Choroid plexus epithelial cell (primary cell): ENCODE results near the gene FTSJ3.

Source experiments
- DNase-seq: peaks from one replicate; pipeline ENCODE4 v3.0.0-alpha.2; 2010; ENCODE audit warnings: low read depth
- H3K4me3 ChIP-seq: 2 replicates; pipeline ENCODE4 v1.5.1; 2011; ENCODE audit warnings: low read depth, mild to moderate bottlenecking, control low read depth, low read length, moderate library complexity
- CTCF ChIP-seq: conservative IDR thresholded peaks from 2 replicates; pipeline ENCODE4 v1.5.1; 2011; ENCODE audit warnings: low read depth, mild to moderate bottlenecking, control low read depth, inconsistent platforms, low read length, moderate library complexity

Gene FTSJ3

DNA sequence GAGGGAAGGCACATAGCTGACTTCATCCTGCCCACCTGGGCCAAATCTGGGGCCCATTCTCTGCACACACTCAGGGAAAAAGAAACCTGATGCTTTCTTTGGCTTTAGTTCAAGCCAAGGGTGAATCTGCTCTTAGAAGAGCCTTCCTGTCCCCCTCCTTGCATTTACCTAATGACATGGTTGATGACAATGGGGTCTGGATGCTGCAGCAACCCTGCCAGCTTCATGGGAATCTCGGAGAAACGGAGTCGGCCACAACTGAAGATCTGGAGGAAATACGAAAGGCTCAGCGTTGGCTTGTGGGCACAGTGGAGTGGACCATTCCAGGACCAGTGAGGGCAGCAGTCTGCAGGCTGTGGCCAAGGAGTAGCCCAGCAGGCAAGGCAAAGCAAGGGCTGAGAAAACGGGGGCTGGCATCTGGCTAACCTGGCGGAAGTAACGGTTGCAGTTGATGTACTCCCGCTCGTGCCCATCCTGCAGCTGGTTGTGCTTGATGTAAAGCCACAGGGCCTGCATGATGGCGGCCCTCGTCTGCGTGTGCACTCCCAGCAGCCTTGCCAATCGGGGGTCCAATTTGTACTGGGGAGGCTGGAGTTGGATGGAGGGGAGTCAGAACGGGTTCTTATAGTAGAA, 6.4 kb upstream of the FTSJ3 start:
- no peak for DNase-seq
- H3K4me3 ChIP-seq = no peak overlapping the region
- TF ChIP-seq CTCF = no peak

- TF ChIP-seq CTCF = no peak
- DNase-seq = no peak
- H3K4me3 ChIP-seq = no peak overlapping the region
Observed at GRCh38 chr17:63833026-63833740, 5.7 kb upstream of the FTSJ3 start.

GRCh38 chr17:63832455-63832854, 5.0 kb upstream of the FTSJ3 start:
- no peak for DNase-seq
- no peak overlapping the region for H3K4me3 ChIP-seq
- TF ChIP-seq CTCF = peak; percentile 23

GRCh38 chr17:63832014-63832413, 4.6 kb upstream of the FTSJ3 start:
- no peak for TF ChIP-seq CTCF
- no peak for DNase-seq
- no peak overlapping the region for H3K4me3 ChIP-seq

DNA sequence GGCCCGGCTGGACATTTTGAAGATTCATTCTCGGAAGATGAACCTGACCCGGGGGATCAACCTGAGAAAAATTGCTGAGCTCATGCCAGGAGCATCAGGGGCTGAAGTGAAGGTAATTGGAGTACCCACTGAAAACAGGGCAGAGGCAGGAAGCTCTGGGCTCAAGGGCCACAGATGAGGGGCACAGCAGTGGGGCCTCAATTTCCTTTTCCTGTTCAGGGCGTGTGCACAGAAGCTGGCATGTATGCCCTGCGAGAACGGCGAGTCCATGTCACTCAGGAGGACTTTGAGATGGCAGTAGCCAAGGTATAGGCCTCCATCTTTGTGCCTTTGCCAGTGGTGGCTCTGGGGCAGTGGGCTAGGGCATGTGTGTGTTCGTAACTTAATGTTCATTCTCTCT, 4.0 kb upstream of the FTSJ3 start:
- no peak for DNase-seq
- H3K4me3 ChIP-seq = no peak overlapping the region
- TF ChIP-seq CTCF = no peak

- DNase-seq = no peak
- no peak for TF ChIP-seq CTCF
- no peak overlapping the region for H3K4me3 ChIP-seq
Observed at GRCh38 chr17:63830904-63831491, 3.5 kb upstream of the FTSJ3 start.
